ENCODE data around the gene RAD9B.

Gene RAD9B

GRCh38 chr12:110531741-110532333, 29.7 kb downstream of the RAD9B start:
- TF ChIP-seq CTCF (conservative IDR thresholded peaks at IDR 0.05), result no peak
- TF ChIP-seq ZFX (IDR thresholded peaks at IDR 0.05), result no peak
- no peak overlapping the region for H3K27ac ChIP-seq

DNA sequence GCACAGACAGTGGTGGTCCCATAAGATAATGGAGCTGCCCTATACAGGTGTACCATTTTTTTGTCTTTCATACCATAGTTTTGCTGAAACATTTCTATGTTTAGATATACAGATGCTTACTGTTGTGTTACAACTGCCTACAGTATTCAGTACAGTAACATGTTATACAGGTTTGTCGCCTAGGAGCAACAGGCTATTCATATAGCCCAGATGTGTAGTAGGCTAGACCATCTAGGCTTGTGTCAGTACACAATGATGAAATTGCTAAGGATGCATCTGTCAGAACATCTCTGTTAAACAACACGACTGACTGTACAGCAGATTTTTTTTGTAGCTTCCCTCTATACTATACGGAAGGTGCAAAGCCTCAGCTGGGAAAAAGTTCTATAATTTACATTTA, 30.5 kb downstream of the RAD9B start:
- no peak overlapping the region for H3K27ac ChIP-seq
- TF ChIP-seq ZFX (IDR thresholded peaks at IDR 0.05), result no peak
- TF ChIP-seq CTCF (conservative IDR thresholded peaks at IDR 0.05), result no peak

GRCh38 chr12:110533607-110534006, 31.5 kb downstream of the RAD9B start:
- no peak for TF ChIP-seq ZFX (IDR thresholded peaks at IDR 0.05)
- TF ChIP-seq CTCF (conservative IDR thresholded peaks at IDR 0.05), result no peak
- H3K27ac ChIP-seq, result no peak overlapping the region

GRCh38 chr12:110534811-110535210, 32.7 kb downstream of the RAD9B start:
- TF ChIP-seq CTCF (conservative IDR thresholded peaks at IDR 0.05), result no peak
- TF ChIP-seq ZFX (IDR thresholded peaks at IDR 0.05), result no peak

DNA sequence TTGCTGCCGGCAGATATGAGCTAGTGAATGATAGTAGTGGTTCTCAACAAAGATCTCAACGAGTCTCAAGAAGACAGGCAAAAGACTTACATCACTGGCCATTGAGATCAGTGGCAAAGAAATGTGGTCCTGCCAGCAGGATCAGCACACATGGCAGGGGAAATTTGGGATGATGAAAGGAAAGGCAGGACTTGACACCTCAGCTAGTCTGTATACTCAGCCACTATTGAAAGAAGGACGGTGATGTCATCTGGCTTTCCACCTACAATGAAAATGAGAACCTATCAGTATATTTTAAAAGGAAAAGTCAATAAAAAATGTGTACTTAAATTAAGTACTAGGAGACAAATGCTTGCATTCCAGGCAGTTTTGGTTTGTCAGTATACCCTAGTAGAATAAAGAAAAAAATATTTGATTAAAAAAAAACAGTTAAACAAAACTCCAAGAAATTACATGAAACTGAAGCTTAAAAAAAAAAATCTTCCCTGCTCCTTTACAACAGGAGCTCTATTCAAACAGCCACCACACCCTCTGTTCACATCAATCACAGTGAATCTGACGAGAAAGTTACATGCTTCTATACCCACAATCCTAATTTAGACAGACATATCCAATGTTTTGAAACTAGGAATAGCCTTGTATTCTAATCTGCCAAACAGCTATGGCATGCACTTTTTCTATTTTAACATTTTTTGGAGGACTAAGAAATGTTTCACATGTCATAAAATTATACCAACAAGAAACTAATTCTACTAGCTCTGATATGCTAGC, 34.9 kb downstream of the RAD9B start:
- no peak overlapping the region for H3K27ac ChIP-seq
- TF ChIP-seq CTCF (conservative IDR thresholded peaks at IDR 0.05), result no peak

More at GRCh38 chr12:110534811-110535210, 32.7 kb downstream of the RAD9B start:
- H3K27ac ChIP-seq, result no peak overlapping the region

DNA sequence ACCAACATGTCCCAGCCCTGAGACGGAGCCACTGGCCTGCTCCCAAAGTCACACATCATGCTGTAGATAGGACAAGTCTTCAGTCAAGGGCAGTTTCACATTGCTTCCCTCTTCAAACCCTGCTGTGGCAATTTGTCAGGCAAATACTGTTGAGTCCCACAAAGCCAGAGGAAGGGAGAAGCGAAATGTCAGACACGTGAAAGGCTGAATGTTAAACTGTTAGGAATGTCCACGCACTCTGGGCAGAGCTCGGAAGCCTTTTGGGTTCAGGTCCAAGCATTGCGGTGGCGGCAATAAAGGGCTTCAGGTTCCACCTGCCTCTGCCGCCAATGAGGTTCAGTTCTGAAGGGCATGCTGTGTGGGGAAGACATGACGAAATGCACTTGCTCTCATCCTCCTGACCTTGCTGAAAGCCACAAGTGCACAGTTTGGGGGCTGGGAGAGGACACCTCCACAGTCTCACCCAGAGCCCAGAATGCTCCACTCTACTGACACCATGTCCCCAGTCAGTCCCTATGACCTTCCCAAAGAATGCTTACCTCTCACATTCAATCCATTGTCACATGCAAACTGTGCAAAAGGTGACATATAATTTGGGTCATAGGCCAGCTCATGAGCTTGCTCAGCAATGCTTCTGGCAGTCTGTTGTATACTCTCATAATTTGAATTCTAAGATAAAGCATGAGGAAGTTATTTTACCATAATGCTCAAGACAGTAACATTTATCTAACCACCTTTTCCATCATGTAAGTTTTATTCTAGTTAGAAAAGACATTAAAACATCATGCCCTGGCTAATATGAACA, 35.7 kb downstream of the RAD9B start:
- TF ChIP-seq ZFX (IDR thresholded peaks at IDR 0.05), result no peak
- no peak for TF ChIP-seq CTCF (conservative IDR thresholded peaks at IDR 0.05)
- 0 out of 2 replicates have a peak overlapping the region, but pooled peaks have one; percentile 10 for H3K27ac ChIP-seq

All from C4-2B (cell line).